Thymus (tissue), 11 donors: ENCODE results near the gene BRS3. TPM values are rescaled to one million over a fixed set of nuclear protein-coding genes. Genes with fewer than 3 reads are reported as not detected.
A peak's percentile ranks its signal among the peaks of the same experiment; 100 is the strongest.

Experiments
- DNase-seq, 9 donors: peaks; one replicate each; pipeline ENCODE4 v3.0.0-alpha.2; 2013; ENCODE audit warnings: low spot score in 9 of 9, low read depth in 6 of 9, missing footprints in 1 of 9
- H3K27ac ChIP-seq, 2 donors: one replicate each; pipeline ENCODE4 v1.5.1; 2013; ENCODE audit warnings: control low read depth in 1 of 2, low read depth in 1 of 2, low read length in 1 of 2, mild to moderate bottlenecking in 1 of 2, moderate library complexity in 1 of 2
- H3K27me3 ChIP-seq, 2 donors: one replicate each; pipeline ENCODE4 v1.5.1; 2013; ENCODE audit warnings: low read length in 1 of 2; ENCODE audit not compliant: control insufficient read depth in 2 of 2, insufficient read depth in 1 of 2
- H3K36me3 ChIP-seq, 2 donors: one replicate each; pipeline ENCODE4 v1.5.1; 2013; ENCODE audit warnings: low read length in 1 of 2, mild to moderate bottlenecking in 1 of 2, moderate library complexity in 1 of 2; ENCODE audit not compliant: control insufficient read depth in 2 of 2, insufficient read depth in 2 of 2
- H3K4me1 ChIP-seq, 2 donors: one replicate each; pipeline ENCODE4 v1.5.1; 2013; ENCODE audit warnings: low read length in 2 of 2; ENCODE audit not compliant: control insufficient read depth in 2 of 2, insufficient read depth in 2 of 2
- H3K4me3 ChIP-seq, 2 donors: one replicate each; pipeline ENCODE4 v1.5.1; 2013; ENCODE audit warnings: low read length in 2 of 2, control low read depth in 1 of 2, mild to moderate bottlenecking in 1 of 2
- H3K9me3 ChIP-seq, 2 donors: one replicate each; pipeline ENCODE4 v1.5.1; 2013; ENCODE audit warnings: low read length in 1 of 2, mild to moderate bottlenecking in 1 of 2; ENCODE audit not compliant: control insufficient read depth in 2 of 2, insufficient read depth in 1 of 2
- WGBS: extraction: QIAGEN DNeasy Blood & Tissue Kit; methylation state at CpG from one replicate; pipeline ENCODE4 v1.1.7; 2013; 5-methylcytosine and 5-hydroxymethylcytosine counted together
- polyA plus RNA-seq: library from polyadenylated mRNA; stranded (reverse); fragments of 200-250 nt; gene quantifications from one replicate; pipeline ENCODE4 v1.2.3, GENCODE V29; 2013
- total RNA-seq: library from RNA; stranded (reverse); fragments of 120-200 nt; gene quantifications from one replicate; pipeline ENCODE4 v1.2.4, GENCODE V29; 2013
- donor health status: healthy.

The BRS3 gene
- total and polyA plus RNA-seq, 2 donors = 0.05 to 0.27 TPM

DNA sequence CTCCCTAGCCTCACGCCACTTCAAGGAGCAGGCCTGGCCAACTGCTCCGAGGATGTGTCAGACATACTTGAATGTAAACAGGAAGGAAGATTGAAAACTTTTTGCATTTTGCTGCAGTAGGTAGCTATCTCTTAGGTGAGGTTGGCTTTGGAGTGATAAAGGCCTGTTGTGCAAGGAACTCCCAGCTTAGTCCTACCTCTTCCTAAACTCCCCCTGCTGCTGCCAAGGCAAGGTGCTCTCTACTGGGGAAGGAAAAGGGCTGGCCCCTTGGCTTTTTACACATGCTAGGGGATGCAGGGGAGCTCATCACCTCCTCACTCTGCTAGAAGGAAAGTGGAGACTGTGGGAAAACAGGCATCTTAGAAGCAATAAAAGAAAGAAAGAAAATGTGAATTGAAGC lies 10.7 kb upstream of the BRS3 start:
- no peaks in the 10 kb centered on the region for H3K9me3 ChIP-seq
- 90% methylated on average over 2 of the region's 2 CpGs for WGBS
- no peaks in the 10 kb centered on the region for H3K27me3 ChIP-seq
- no peak overlapping the region for H3K4me3 ChIP-seq
- H3K27ac ChIP-seq = no peak overlapping the region
- H3K4me1 ChIP-seq = no peaks in the 10 kb centered on the region
- no peaks in the 10 kb centered on the region for H3K36me3 ChIP-seq
- DNase-seq = no peak

DNA sequence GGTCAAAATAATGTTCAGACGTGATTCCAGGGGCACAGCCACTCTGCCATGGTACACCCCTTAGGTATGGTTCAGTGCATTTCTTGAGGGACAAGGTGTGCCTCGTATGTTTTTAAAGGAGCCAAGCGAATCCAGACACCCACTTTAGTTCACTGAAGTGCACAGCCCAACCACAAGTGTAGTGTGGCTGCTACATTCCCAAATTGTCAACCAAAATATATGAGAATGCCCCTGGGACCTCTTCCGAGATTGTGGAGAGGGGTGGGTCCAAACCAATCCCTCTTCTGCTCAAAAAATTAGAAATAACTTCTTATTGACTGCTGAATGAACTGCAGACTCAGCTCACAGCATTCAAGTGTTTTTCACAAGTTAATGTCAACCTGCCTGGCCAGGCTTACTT lies 7.4 kb upstream of the BRS3 start:
- no peak overlapping the region for H3K27ac ChIP-seq
- H3K4me3 ChIP-seq = no peak overlapping the region
- WGBS = 94% methylated on average over 4 of the region's 4 CpGs
- no peaks in the 10 kb centered on the region for H3K36me3 ChIP-seq
- H3K9me3 ChIP-seq = no peaks in the 10 kb centered on the region
- H3K27me3 ChIP-seq = no peaks in the 10 kb centered on the region
- DNase-seq = no peak
- no peaks in the 10 kb centered on the region for H3K4me1 ChIP-seq

DNA sequence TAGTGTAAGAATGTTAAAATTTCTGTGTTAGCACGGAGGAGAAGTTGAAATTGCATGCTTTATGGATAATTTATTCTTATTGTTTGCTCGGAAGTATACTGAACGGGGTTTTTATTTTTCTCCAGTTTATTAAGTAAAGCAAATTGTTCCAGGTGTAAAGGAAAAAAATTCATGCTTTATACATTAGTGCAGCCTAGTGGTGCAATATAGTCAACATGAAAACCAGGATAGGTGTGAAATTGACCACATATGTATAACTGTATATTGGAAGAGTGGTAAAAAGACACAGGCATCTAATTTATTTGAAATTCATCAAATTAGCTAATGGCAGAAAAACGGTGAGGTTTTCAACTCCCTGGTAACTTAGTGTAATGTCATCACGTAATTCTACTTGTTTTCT lies 959 bp downstream of the BRS3 start:
- DNase-seq = no peak
- no peak overlapping the region for H3K27ac ChIP-seq
- no peaks in the 10 kb centered on the region for H3K9me3 ChIP-seq
- H3K27me3 ChIP-seq = no peaks in the 10 kb centered on the region
- no peak overlapping the region for H3K4me3 ChIP-seq
- WGBS = 81% methylated on average over 5 of the region's 5 CpGs
- no peaks in the 10 kb centered on the region for H3K36me3 ChIP-seq
- H3K4me1 ChIP-seq = no peaks in the 10 kb centered on the region

GRCh38 chrX:136491832-136492231 lies 4.1 kb downstream of the BRS3 start:
- peaks cover 0 to 2% of the 10 kb centered on the region in 2 donors for H3K4me1 ChIP-seq
- WGBS = 96% methylated on average over 6 of the region's 6 CpGs
- no peak overlapping the region for H3K4me3 ChIP-seq
- no peaks in the 10 kb centered on the region for H3K27me3 ChIP-seq
- DNase-seq = no peak
- H3K9me3 ChIP-seq = no peaks in the 10 kb centered on the region
- no peaks in the 10 kb centered on the region for H3K36me3 ChIP-seq
- H3K27ac ChIP-seq = no peak overlapping the region

DNA sequence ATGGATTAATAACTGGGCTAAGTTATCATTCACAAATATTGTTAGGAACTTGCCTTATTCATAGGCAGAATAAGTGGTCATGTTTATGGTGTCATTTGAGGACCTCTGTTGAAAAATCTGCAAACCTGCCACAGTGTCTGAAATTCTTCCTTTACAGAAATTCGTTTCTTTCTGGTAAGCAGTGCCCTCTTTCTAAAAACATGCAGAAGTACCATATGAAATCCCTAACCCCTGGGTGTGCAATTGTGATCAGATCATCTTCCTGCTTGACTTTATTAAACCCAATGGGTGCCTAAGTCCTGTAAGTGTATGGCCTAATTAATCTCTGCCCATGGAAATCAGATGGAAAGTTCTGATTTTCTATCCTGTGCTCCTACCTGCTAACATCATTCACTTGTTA lies 5.3 kb downstream of the BRS3 start:
- H3K9me3 ChIP-seq = no peaks in the 10 kb centered on the region

GRCh38 chrX:136495043-136495442 lies 7.3 kb downstream of the BRS3 start:
- H3K9me3 ChIP-seq = no peaks in the 10 kb centered on the region
- H3K27ac ChIP-seq = no peak overlapping the region
- H3K36me3 ChIP-seq = peaks cover 0 to 2% of the 10 kb centered on the region in 2 donors
- H3K27me3 ChIP-seq = no peaks in the 10 kb centered on the region
- no peak overlapping the region for H3K4me3 ChIP-seq
- H3K4me1 ChIP-seq = peaks cover 0 to 2% of the 10 kb centered on the region in 2 donors
- WGBS = 66% methylated on average over 4 of the region's 4 CpGs
- DNase-seq = no peak

More for the DNA sequence above, 5.3 kb downstream of the BRS3 start:
- 34% methylated on average over 1 of the region's 1 CpG for whole genome bisulfite sequencing
- no peak overlapping the region for H3K27ac ChIP-seq
- H3K4me1 ChIP-seq = peaks cover 0 to 2% of the 10 kb centered on the region in 2 donors
- H3K4me3 ChIP-seq = no peak overlapping the region
- no peaks in the 10 kb centered on the region for H3K36me3 ChIP-seq
- no peak for DNase-seq
- H3K27me3 ChIP-seq = no peaks in the 10 kb centered on the region

GRCh38 chrX:136496186-136496763 lies 8.5 kb downstream of the BRS3 start:
- H3K27ac ChIP-seq = peak overlapping the region; percentile 91 to 95
- H3K27me3 ChIP-seq = no peaks in the 10 kb centered on the region
- no peaks in the 10 kb centered on the region for H3K9me3 ChIP-seq
- no peak for DNase-seq
- peaks cover 0 to 3% of the 10 kb centered on the region in 2 donors for H3K36me3 ChIP-seq
- 9% methylated on average over 13 of the region's 13 CpGs for WGBS
- peak overlapping the region; percentile 51 to 59 for H3K4me3 ChIP-seq
- peaks cover 0 to 2% of the 10 kb centered on the region in 2 donors for H3K4me1 ChIP-seq

GRCh38 chrX:136496764-136497555 lies 9.2 kb downstream of the BRS3 start:
- H3K27ac ChIP-seq = peak overlapping the region; percentile 91 to 95
- peak overlapping the region; percentile 51 to 59 for H3K4me3 ChIP-seq
- no peaks in the 10 kb centered on the region for H3K9me3 ChIP-seq
- DNase-seq = peak; percentile 60 to 93 (median 78)
- peaks cover 0 to 2% of the 10 kb centered on the region in 2 donors for H3K4me1 ChIP-seq
- WGBS = under 1% methylated on average over 106 of the region's 111 CpGs
- peaks cover 0 to 7% of the 10 kb centered on the region in 2 donors for H3K36me3 ChIP-seq
- no peaks in the 10 kb centered on the region for H3K27me3 ChIP-seq

- WGBS = under 1% methylated on average over 35 of the region's 35 CpGs
- DNase-seq = peak in 4 of 9 donors; percentile 2 to 13 (median 6)
Observed at GRCh38 chrX:136497556-136498052, 9.9 kb downstream of the BRS3 start, which contains the start of gene HTATSF1. Gene HTATSF1, plus strand, starts transcription at chrX:136497592. Its CDS starts 93 bp downstream, at chrX:136497685.

More at GRCh38 chrX:136497556-136498052, 9.9 kb downstream of the BRS3 start, which contains the start of gene HTATSF1:
- H3K27ac ChIP-seq = peak within 1 kb of the TSS; percentile 91 to 95
- H3K36me3 ChIP-seq = peaks cover 0 to 7% of the 10 kb centered on the region in 2 donors
- H3K4me3 ChIP-seq = peak within 1 kb of the TSS; percentile 51 to 59
- no peaks in the 10 kb centered on the region for H3K27me3 ChIP-seq
- H3K9me3 ChIP-seq = no peaks in the 10 kb centered on the region
- peaks cover 0 to 2% of the 10 kb centered on the region in 2 donors for H3K4me1 ChIP-seq
